HepG2 (cell line): Measurements from ENCODE around the gene COG8. TPM values are rescaled to one million over a fixed set of nuclear protein-coding genes. Genes with fewer than 3 reads are reported as not detected.

Experiments used
- ATAC-seq: fragments of 200-7000 bp; cut with Tn5 transposase; 3 replicates; pipeline ENCODE4 v1.9.1; 2020; ENCODE audit warnings: mild to moderate bottlenecking, moderate library complexity
- BruUV-seq: library from RNA; stranded (reverse); fragments of 400-500 nt; replicated peaks from 2 replicates; lab custom pipeline; 2021; lab: Mats Ljungman, UMichigan
- CTCF ChIA-PET: fragments of 300-600 bp; formaldehyde crosslinking; extraction: SDS; loops from one replicate; lab custom pipeline; 2021; ENCODE audit warnings: low total read pairs, inconsistent platforms, low intra/inter-chr PET ratio; lab: Yijun Ruan, JAX
- POLR2A ChIA-PET: fragments of 350-600 bp; sonication (Branson Sonifier 250); formaldehyde crosslinking; loops from one replicate; lab custom pipeline; 2020; ENCODE audit warnings: antibody characterized with exemption, inconsistent platforms; lab: Yijun Ruan, JAX
- DNase-seq: peaks from one replicate; pipeline ENCODE4 v3.0.0-alpha.2; 2015; ENCODE audit warnings: low spot score
- FAIRE-seq: peaks from 3 replicates; lab custom pipeline; 2011; peaks lifted over from hg19 to GRCh38; lab: Jason Lieb, UNC
- H2AFZ ChIP-seq: one replicate; pipeline ENCODE4 v1.6.1; 2011; ENCODE audit warnings: low read length, inconsistent platforms
- H3K27ac ChIP-seq: fragments of 300-600 bp; 3 replicates; pipeline ENCODE4 v1.8.0; 2011; ENCODE audit warnings: mixed run types, mild to moderate bottlenecking, mixed read lengths, low read length, inconsistent platforms; ENCODE audit not compliant: insufficient read depth; ENCODE audit errors: extremely low read length
- H3K27me3 ChIP-seq, 2 experiments: fragments of 200-600 bp in 1 of 2; 2 replicates in 1 of 2; 3 replicates in 1 of 2; pipeline versions ENCODE4 v1.6.0 to v1.8.0; 2011; ENCODE audit warnings: low read length in 2 of 2, mild to moderate bottlenecking in 2 of 2, moderate library complexity in 2 of 2, inconsistent platforms in 1 of 2; ENCODE audit not compliant: insufficient read depth in 2 of 2, control insufficient read depth in 1 of 2
- H3K36me3 ChIP-seq, 2 experiments: fragments of 200-600 bp in 1 of 2; replicated peaks in 1 of 2; 2 replicates in 1 of 2; 3 replicates in 1 of 2; pipeline versions ENCODE4 v1.5.1 to v1.8.0; 2011; ENCODE audit warnings: low read length in 2 of 2, inconsistent platforms in 1 of 2; ENCODE audit not compliant: insufficient read depth in 2 of 2, control insufficient read depth in 1 of 2
- H3K4me1 ChIP-seq: 2 replicates; pipeline ENCODE4 v1.5.1; 2012; ENCODE audit warnings: low read length, inconsistent platforms; ENCODE audit not compliant: insufficient read depth
- H3K4me2 ChIP-seq: 2 replicates; pipeline ENCODE4 v1.6.0; 2011; ENCODE audit warnings: low read depth, low read length, inconsistent platforms
- H3K4me3 ChIP-seq, 3 experiments: fragments of 200-600 bp in 1 of 3; sonication (generic), shearing (Covaris generic) in 1 of 3; replicated peaks in 1 of 3; 2 replicates each; pipeline ENCODE4 v1.5.1; 2011 to 2016; ENCODE audit warnings: low read length in 3 of 3, inconsistent platforms in 2 of 3, low read depth in 2 of 3, mild to moderate bottlenecking in 2 of 3, control low read depth in 1 of 3, mixed read lengths in 1 of 3; ENCODE audit not compliant: insufficient read depth in 1 of 3
- H3K79me2 ChIP-seq: one replicate; pipeline ENCODE4 v1.6.1; 2011; ENCODE audit warnings: low read length, inconsistent platforms; ENCODE audit not compliant: insufficient read depth
- H3K9ac ChIP-seq: 2 replicates; pipeline ENCODE4 v1.6.0; 2011; ENCODE audit warnings: mild to moderate bottlenecking, low read depth, low read length, inconsistent platforms; ENCODE audit not compliant: insufficient read depth
- H3K9me3 ChIP-seq: 2 replicates; pipeline ENCODE4 v1.5.1; 2012; ENCODE audit warnings: mild to moderate bottlenecking, low read length
- H4K20me1 ChIP-seq: 2 replicates; pipeline ENCODE4 v1.6.0; 2011; ENCODE audit warnings: inconsistent platforms, mild to moderate bottlenecking, low read length, moderate library complexity; ENCODE audit not compliant: insufficient read depth
- AGO2 ChIP-seq: fragments of 200-400 bp; formaldehyde crosslinking; optimal IDR thresholded peaks from 2 replicates; pipeline ENCODE3; 2017; ENCODE audit warnings: mild to moderate bottlenecking, low read depth, low read length, moderate library complexity
- GPN1 ChIP-seq: sonication (generic); formaldehyde crosslinking; IDR thresholded peaks from 2 replicates; pipeline ENCODE4 v1.5.1; 2020; ENCODE audit warnings: missing genetic modification reagents, borderline replicate concordance
- YEATS2 ChIP-seq: sonication (generic); formaldehyde crosslinking; IDR thresholded peaks from 2 replicates; pipeline ENCODE4 v1.4.0; 2020; ENCODE audit warnings: missing genetic modification reagents, borderline replicate concordance
- WGBS: methylation state at CpG from one replicate; pipeline ENCODE4 v1.1.6; 2017; ENCODE audit warnings: low lambda C conversion rate; 5-methylcytosine and 5-hydroxymethylcytosine counted together
- in situ Hi-C: cut with HindIII; loops from 2 replicates; pipeline ENCODE4 v1.10.0; 2017; ENCODE audit warnings: low pct_unique_long_range_greater_than_20kb; ENCODE audit not compliant: extremely low pct_ligation_motif_present
- intact Hi-C: fragments of 100-400 bp; cut with micrococcal nuclease; formaldehyde crosslinking; loops from one replicate; pipeline ENCODE4 v1.10.0; 2022; ENCODE audit not compliant: unreplicated experiment
- polyA plus RNA-seq, 8 experiments: library from polyadenylated mRNA; depleted of rRNA in 3 of 8; stranded (reverse) in 7 of 8; unstranded in 1 of 8; fragments of >200 nt; fragmentation: Illumina TruSeq in 4 of 8; extraction: Trizol in 4 of 8; gene quantifications; 2 replicates each; pipeline versions ENCODE4 v1.2.1 to v1.2.3, GENCODE V29; 2011 to 2016; ENCODE audit warnings: low read depth in 4 of 8, missing spikeins in 1 of 8, mixed read lengths in 1 of 8; ENCODE audit not compliant: insufficient read depth in 1 of 8
- total RNA-seq, 5 experiments: library from RNA; depleted of rRNA; stranded (reverse); fragments of >200 nt; fragmentation: Illumina TruSeq; extraction: Trizol; gene quantifications; 2 replicates each; pipeline ENCODE4 v1.2.3, GENCODE V29; 2016; ENCODE audit warnings: low read depth in 1 of 5
- TF ChIP-seq, protein P1 (sequence below): sonication (generic); formaldehyde crosslinking; IDR thresholded peaks from 2 replicates; pipeline ENCODE4 v1.5.0; 2020; ENCODE audit warnings: missing genetic modification reagents, mild to moderate bottlenecking, borderline replicate concordance
- TF ChIP-seq, protein P2 (sequence below): sonication (generic); formaldehyde crosslinking; IDR thresholded peaks from 2 replicates; pipeline ENCODE4 v1.5.0; 2020; ENCODE audit warnings: mild to moderate bottlenecking, missing genetic modification reagents, borderline replicate concordance
- TF ChIP-seq, protein P3 (sequence below): fragments of 450-650 bp; IDR thresholded peaks from 2 replicates; pipeline ENCODE4 v1.6.1; 2017; ENCODE audit warnings: mild to moderate bottlenecking

Gene COG8
- total and polyA plus RNA-seq, 2 of the 13 experiments (the other 11 are each of a cell fraction or from before 2014, with no cell fraction given), result 45.5 to 52.1 TPM

GRCh38 chr16:69368866-69369265, 29.5 kb upstream of the COG8 start (continued):
- TF ChIP-seq GPN1, result no peak
- no peak for TF ChIP-seq AGO2
- TF ChIP-seq, all 625 proteins: peak for 0

DNA sequence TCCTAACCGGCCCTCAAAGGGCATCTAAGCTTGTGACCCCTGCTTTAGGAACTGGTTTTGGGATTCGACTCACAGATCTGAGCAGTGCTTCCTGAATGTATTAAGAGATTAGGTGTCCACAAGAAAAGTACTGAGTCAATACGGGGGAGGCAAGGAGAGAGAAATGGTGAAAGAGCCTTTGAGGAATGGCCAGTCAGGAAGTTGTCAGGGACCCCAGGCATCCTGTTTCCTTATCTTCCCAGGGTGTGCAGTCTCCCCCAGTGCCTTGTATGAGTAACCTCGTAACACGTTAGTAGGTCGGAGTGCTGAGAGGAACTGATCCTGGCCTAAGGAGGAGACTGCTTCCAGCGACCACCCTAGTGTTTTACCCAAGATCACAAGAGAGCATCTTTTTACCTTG, 28.6 kb upstream of the COG8 start:
- ChIA-PET CTCF (no interaction called here), POLR2A (interaction anchor here (0.9 kb wide), 1 partner anchor 9 kb away, joined by 4 read pairs; no protein-coding TSS in a partner anchor)
- no peaks in the 10 kb centered on the region for H4K20me1 ChIP-seq
- H3K27ac ChIP-seq, result no peak overlapping the region
- DNase-seq, result no peak
- peaks cover 16% of the 10 kb centered on the region for H3K4me1 ChIP-seq
- H3K27me3 ChIP-seq, result no peaks in the 10 kb centered on the region
- no peak for ATAC-seq
- H2AFZ ChIP-seq, result no peak overlapping the region
- H3K4me3 ChIP-seq, result no peak overlapping the region
- peaks cover 34 to 72% of the 10 kb centered on the region in 2 experiments for H3K36me3 ChIP-seq
- H3K9me3 ChIP-seq, result no peaks in the 10 kb centered on the region
- BruUV-seq, result no TSS peak
- no peak overlapping the region for H3K9ac ChIP-seq
- in situ Hi-C loops, result no loop called here
- H3K4me2 ChIP-seq, result no peak overlapping the region
- 96% methylated on average over 7 of the region's 7 CpGs for WGBS
- no peak for TF ChIP-seq YEATS2 (CRISPR knock-in tag)
- TF ChIP-seq, protein P1, sequence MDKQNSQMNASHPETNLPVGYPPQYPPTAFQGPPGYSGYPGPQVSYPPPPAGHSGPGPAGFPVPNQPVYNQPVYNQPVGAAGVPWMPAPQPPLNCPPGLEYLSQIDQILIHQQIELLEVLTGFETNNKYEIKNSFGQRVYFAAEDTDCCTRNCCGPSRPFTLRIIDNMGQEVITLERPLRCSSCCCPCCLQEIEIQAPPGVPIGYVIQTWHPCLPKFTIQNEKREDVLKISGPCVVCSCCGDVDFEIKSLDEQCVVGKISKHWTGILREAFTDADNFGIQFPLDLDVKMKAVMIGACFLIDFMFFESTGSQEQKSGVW (CRISPR knock-in tag), result no peak
- TF ChIP-seq, protein P2, sequence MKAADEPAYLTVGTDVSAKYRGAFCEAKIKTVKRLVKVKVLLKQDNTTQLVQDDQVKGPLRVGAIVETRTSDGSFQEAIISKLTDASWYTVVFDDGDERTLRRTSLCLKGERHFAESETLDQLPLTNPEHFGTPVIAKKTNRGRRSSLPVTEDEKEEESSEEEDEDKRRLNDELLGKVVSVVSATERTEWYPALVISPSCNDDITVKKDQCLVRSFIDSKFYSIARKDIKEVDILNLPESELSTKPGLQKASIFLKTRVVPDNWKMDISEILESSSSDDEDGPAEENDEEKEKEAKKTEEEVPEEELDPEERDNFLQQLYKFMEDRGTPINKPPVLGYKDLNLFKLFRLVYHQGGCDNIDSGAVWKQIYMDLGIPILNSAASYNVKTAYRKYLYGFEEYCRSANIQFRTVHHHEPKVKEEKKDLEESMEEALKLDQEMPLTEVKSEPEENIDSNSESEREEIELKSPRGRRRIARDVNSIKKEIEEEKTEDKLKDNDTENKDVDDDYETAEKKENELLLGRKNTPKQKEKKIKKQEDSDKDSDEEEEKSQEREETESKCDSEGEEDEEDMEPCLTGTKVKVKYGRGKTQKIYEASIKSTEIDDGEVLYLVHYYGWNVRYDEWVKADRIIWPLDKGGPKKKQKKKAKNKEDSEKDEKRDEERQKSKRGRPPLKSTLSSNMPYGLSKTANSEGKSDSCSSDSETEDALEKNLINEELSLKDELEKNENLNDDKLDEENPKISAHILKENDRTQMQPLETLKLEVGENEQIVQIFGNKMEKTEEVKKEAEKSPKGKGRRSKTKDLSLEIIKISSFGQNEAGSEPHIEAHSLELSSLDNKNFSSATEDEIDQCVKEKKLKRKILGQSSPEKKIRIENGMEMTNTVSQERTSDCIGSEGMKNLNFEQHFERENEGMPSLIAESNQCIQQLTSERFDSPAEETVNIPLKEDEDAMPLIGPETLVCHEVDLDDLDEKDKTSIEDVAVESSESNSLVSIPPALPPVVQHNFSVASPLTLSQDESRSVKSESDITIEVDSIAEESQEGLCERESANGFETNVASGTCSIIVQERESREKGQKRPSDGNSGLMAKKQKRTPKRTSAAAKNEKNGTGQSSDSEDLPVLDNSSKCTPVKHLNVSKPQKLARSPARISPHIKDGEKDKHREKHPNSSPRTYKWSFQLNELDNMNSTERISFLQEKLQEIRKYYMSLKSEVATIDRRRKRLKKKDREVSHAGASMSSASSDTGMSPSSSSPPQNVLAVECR, result no peak
- TF ChIP-seq, protein P3, sequence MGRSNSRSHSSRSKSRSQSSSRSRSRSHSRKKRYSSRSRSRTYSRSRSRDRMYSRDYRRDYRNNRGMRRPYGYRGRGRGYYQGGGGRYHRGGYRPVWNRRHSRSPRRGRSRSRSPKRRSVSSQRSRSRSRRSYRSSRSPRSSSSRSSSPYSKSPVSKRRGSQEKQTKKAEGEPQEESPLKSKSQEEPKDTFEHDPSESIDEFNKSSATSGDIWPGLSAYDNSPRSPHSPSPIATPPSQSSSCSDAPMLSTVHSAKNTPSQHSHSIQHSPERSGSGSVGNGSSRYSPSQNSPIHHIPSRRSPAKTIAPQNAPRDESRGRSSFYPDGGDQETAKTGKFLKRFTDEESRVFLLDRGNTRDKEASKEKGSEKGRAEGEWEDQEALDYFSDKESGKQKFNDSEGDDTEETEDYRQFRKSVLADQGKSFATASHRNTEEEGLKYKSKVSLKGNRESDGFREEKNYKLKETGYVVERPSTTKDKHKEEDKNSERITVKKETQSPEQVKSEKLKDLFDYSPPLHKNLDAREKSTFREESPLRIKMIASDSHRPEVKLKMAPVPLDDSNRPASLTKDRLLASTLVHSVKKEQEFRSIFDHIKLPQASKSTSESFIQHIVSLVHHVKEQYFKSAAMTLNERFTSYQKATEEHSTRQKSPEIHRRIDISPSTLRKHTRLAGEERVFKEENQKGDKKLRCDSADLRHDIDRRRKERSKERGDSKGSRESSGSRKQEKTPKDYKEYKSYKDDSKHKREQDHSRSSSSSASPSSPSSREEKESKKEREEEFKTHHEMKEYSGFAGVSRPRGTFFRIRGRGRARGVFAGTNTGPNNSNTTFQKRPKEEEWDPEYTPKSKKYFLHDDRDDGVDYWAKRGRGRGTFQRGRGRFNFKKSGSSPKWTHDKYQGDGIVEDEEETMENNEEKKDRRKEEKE, result no peak
- no peaks in the 10 kb centered on the region for H3K79me2 ChIP-seq
- intact Hi-C loops, result no loop called here
- FAIRE-seq, result no peak
